Fibroblast of mammary gland (primary cell): ENCODE results near the gene ZFP36L1.

ENCODE experiments used
- DNase-seq: peaks from one replicate; pipeline ENCODE4 v3.0.0-alpha.2; 2010; ENCODE audit warnings: low read depth
- H3K4me3 ChIP-seq: 2 replicates; pipeline ENCODE4 v1.5.1; 2011; ENCODE audit warnings: low read depth, mild to moderate bottlenecking, low read length, moderate library complexity; ENCODE audit not compliant: control insufficient read depth
- CTCF ChIP-seq: conservative IDR thresholded peaks from 2 replicates; pipeline ENCODE4 v1.5.1; 2011; ENCODE audit warnings: low read depth, low read length, inconsistent platforms; ENCODE audit not compliant: control insufficient read depth, insufficient read depth

Gene ZFP36L1

GRCh38 chr14:68788275-68788995, 4.4 kb downstream of the ZFP36L1 start:
- peak overlapping the region; percentile 87 for H3K4me3 ChIP-seq

GRCh38 chr14:68787092-68787992, 5.5 kb downstream of the ZFP36L1 start:
- TF ChIP-seq CTCF: no peak
- no peak overlapping the region for H3K4me3 ChIP-seq

More at GRCh38 chr14:68788275-68788995, 4.4 kb downstream of the ZFP36L1 start:
- TF ChIP-seq CTCF: no peak
- no peak for DNase-seq

GRCh38 chr14:68786491-68787091, 6.3 kb downstream of the ZFP36L1 start:
- H3K4me3 ChIP-seq: no peak overlapping the region
- TF ChIP-seq CTCF: no peak
- DNase-seq: peak; percentile 91

More at GRCh38 chr14:68787092-68787992, 5.5 kb downstream of the ZFP36L1 start:
- DNase-seq: peak; percentile 68

GRCh38 chr14:68785534-68786490, 7.1 kb downstream of the ZFP36L1 start:
- no peak overlapping the region for H3K4me3 ChIP-seq
- peak; percentile 87 for DNase-seq
- no peak for TF ChIP-seq CTCF

DNA sequence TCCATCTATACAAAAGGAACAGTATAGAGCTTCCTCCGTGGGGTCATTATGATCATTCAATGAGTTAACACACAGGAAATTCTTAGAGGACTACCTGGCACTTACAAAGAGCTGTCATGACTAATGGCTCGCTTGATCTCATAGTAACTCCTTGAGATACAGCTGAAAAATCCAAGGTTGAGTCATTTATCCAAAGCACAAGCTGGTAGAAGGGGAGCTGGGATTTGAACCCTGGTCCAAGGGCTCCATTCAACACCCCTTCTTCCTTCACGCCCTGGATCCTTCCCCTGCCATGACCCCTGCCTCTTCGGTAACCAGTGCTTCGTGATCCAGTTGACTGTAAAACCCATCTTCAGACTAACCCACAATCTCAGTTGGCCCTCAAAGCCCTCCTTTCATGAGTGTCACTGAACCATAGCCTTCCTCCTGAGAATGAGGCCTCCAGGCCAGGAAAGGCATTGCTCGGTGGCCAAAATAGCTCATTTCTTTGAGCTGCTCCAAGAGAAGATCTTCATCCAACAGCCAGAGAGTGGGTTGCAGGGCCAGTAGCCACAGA, 7.8 kb downstream of the ZFP36L1 start:
- no peak for TF ChIP-seq CTCF
- no peak overlapping the region for H3K4me3 ChIP-seq
- peak; percentile 94 for DNase-seq
